Heart left ventricle (tissue), 13 donors: ENCODE measurements around the gene MED16.

Source experiments
- POLR2A ChIP-seq, 2 donors: fragments of 450-650 bp; IDR thresholded peaks; one replicate each; pipeline ENCODE4 v1.6.1; 2017; ENCODE audit warnings: antibody characterized with exemption in 2 of 2, mild to moderate bottlenecking in 2 of 2, moderate library complexity in 2 of 2
- TF ChIP-seq, protein P1 (sequence below), 12 donors: fragments of 200-600 bp; sonication (generic) in 4 of 12; IDR thresholded peaks; one replicate each; pipeline versions ENCODE4 v1.5.0 to v1.8.0; 2018 to 2022; ENCODE audit warnings: antibody characterized with exemption in 12 of 12, mild to moderate bottlenecking in 5 of 12
- donor health status: ischemic (EF 13 %, LVEDD 7.1; RV severe dilation, severe dysfunction).
- donor health status: DM: no; HTN: yes; CAD: no.
- donor health status: DM: no; HTN: no; CAD: no.
- donor health status: ischemic (EF 25% LVEDD 6.9; RV normal size, moderate dysfunction).
- donor health status: ischemic (EF 25% LVEDD 5.7; RV mildly dilated, moderate dysfunction).
- donor health status: ischemic (EF 35%, LVEDD 5.7; RV mildly dilated, moderate dysfunction).
- donor health status: nonischemic (EF 11% LVEDD 7.7; RV severe dilation, severe dysfunction).
- donor health status: DM: yes; HTN: yes; CAD: no.
- donor health status: PGD.
- donor health status: ischemic (EF 29% LVEDD 5.4; RV normal size, mild dysfunction).
- donor health status: nonischemic (EF 23%, LVEDD 6.1; RV moderate dilation, normal function).

DNA sequence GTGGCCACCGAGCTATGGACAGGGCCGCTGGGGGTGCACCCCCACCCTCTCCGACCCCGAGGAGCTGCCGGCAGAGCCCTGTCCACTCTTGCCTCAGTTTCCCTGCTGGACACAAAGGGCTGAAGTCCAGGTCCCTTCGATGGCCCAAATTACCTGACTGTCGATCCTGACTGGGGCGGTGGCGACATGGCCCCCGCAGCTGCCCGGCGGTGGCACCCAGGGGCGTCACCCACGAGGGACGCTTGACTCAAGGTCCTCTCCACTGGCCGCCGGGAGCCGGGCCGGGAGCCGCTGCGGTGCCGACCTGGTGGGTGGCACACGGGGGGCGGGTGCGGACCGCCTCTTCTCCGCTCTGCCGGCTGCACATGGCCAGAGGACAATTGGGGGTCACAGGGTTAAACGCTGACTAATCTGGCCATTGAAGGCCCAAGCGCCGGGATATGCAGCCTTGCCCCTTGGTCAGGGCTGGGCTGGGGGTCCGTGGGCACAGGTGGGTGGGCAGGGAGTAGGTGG lies 49.2 kb upstream of the MED16 start:
- TF ChIP-seq POLR2A (IDR thresholded peaks at IDR 0.05), result no peak
- TF ChIP-seq, protein P1, sequence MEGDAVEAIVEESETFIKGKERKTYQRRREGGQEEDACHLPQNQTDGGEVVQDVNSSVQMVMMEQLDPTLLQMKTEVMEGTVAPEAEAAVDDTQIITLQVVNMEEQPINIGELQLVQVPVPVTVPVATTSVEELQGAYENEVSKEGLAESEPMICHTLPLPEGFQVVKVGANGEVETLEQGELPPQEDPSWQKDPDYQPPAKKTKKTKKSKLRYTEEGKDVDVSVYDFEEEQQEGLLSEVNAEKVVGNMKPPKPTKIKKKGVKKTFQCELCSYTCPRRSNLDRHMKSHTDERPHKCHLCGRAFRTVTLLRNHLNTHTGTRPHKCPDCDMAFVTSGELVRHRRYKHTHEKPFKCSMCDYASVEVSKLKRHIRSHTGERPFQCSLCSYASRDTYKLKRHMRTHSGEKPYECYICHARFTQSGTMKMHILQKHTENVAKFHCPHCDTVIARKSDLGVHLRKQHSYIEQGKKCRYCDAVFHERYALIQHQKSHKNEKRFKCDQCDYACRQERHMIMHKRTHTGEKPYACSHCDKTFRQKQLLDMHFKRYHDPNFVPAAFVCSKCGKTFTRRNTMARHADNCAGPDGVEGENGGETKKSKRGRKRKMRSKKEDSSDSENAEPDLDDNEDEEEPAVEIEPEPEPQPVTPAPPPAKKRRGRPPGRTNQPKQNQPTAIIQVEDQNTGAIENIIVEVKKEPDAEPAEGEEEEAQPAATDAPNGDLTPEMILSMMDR (IDR thresholded peaks at IDR 0.05), result no peak
